Measurements from ENCODE around the gene SPAG5. TPM values are rescaled to one million over a fixed set of nuclear protein-coding genes. Genes with fewer than 3 reads are reported as not detected.
"Not testable (repeated sequence)": the region's sequence is repeated elsewhere in the genome, so short reads cannot be mapped to it uniquely, and the experiment has no call there.

Gene SPAG5
- polyA plus RNA-seq, 3 donors = 61.9 to 65.9 (median 63.4) TPM

- DNase-seq = peak; percentile 37
Measured at GRCh38 chr17:28612936-28613872, 14.4 kb upstream of the SPAG5 start.

GRCh38 chr17:28612531-28612930 lies 13.7 kb upstream of the SPAG5 start:
- no peak for DNase-seq

- DNase-seq = no peak
Measured at GRCh38 chr17:28610376-28610775, 11.6 kb upstream of the SPAG5 start.

- not testable (repeated sequence) for DNase-seq
Measured at GRCh38 chr17:28604031-28604430, 5.2 kb upstream of the SPAG5 start.

- DNase-seq = peak; percentile 44
Measured at GRCh38 chr17:28599311-28600184, 723 bp upstream of the SPAG5 start.

GRCh38 chr17:28598389-28598788 lies 436 bp downstream of the SPAG5 start:
- no peak for DNase-seq

- DNase-seq = no peak
Measured at GRCh38 chr17:28597606-28598383, 1.0 kb downstream of the SPAG5 start.

GRCh38 chr17:28592260-28592659 lies 6.6 kb downstream of the SPAG5 start:
- no peak for DNase-seq

- no peak for DNase-seq
Measured at GRCh38 chr17:28585851-28586250, 13.0 kb downstream of the SPAG5 start.

- no peak for DNase-seq
Measured at GRCh38 chr17:28584434-28584833, 14.4 kb downstream of the SPAG5 start.

GRCh38 chr17:28582513-28582912 lies 16.3 kb downstream of the SPAG5 start:
- no peak for DNase-seq

GRCh38 chr17:28580959-28581358 lies 17.9 kb downstream of the SPAG5 start:
- no peak for DNase-seq

GRCh38 chr17:28579526-28579925 lies 19.3 kb downstream of the SPAG5 start:
- DNase-seq = no peak

GRCh38 chr17:28578246-28579195 lies 20.3 kb downstream of the SPAG5 start:
- DNase-seq = no peak

- DNase-seq = no peak
Measured at GRCh38 chr17:28577466-28577824, 21.4 kb downstream of the SPAG5 start.

GRCh38 chr17:28576758-28577465 lies 21.9 kb downstream of the SPAG5 start, which contains the start of gene ALDOC:
TSS of gene ALDOC (minus strand) at chr17:28576895. CDS start at chr17:28575532, 1,363 bp downstream.
- peak; percentile 86 for DNase-seq

- not testable (repeated sequence) for DNase-seq
Measured at GRCh38 chr17:28576016-28576415, 22.8 kb downstream of the SPAG5 start.

- no peak for DNase-seq
Measured at GRCh38 chr17:28575126-28575795, 23.6 kb downstream of the SPAG5 start.

GRCh38 chr17:28574526-28574925 lies 24.3 kb downstream of the SPAG5 start:
- DNase-seq = no peak

All from renal pelvis (tissue), 4 donors.